ENCODE results near the gene YBX3. TPM values are rescaled to one million over a fixed set of nuclear protein-coding genes. Genes with fewer than 3 reads are reported as not detected.

Gene YBX3
- total RNA-seq, result 302 and 334 TPM in 2 replicates
- long read RNA-seq, partial matches to known transcripts, result 22 of 51 reads
- long read RNA-seq, other reads (novel, unspliced or antisense), result 25 of 51 reads

DNA sequence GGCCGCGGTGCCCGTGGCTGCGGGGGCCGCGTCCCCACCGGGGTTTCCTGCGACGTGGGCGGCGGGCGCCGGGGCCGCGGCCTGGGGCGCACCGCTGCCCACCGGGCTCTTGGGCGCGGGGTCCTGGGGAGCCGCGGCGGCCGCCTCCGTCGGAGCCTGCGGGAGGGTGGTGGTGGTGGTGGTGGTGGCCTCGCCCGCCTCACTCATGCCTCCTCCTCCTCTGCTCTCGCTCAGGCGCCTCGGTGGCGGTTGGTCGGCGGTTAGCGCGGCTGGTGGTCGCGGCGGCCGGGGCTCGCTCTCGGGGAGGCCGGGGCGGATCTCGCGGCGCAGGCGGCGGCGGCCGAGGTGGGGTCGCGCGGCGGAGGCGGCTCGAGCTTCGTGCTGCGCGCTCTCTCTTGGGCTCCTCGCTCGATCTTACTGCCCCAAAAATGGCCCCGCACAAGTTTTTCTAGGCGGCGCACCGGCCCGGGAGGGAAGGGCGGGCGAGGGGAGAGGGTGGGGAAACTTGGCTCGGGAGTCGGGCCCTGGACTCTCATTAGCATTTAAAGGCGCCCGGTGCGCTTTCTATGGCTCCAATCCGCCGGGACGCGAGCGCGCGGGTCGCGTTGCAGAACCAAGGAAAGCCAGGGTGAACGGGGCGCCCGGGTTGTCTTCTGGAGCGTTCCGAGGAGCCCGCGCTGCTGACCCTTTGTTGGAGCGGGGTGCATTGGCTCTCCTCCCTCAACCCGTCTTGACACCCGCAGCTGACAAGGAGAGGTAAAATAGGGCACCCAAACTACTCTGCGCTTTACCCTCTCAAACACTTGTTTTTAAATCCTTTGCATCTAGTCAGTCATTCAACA, at the start of gene YBX3:
Gene YBX3 (minus strand): TSS at position 419 of the 842 bp plus-strand sequence. CDS start 212 bp downstream, at position 207.
- Mint-ChIP-seq H3K27me3 (ENCODE audit: unreplicated experiment) (no peaks in the 10 kb centered on the region), H3K27ac (ENCODE audit: unreplicated experiment) (peak within 1 kb of the TSS; percentile 98), H3K9me3 (ENCODE audit: unreplicated experiment) (no peaks in the 10 kb centered on the region), H3K4me3 (ENCODE audit: unreplicated experiment) (peak within 1 kb of the TSS; percentile 94), H3K4me1 (ENCODE audit: unreplicated experiment) (peaks cover 49% of the 10 kb centered on the region), H3K36me3 (ENCODE audit: unreplicated experiment) (no peaks in the 10 kb centered on the region)
- TF ChIP-seq, protein P1, sequence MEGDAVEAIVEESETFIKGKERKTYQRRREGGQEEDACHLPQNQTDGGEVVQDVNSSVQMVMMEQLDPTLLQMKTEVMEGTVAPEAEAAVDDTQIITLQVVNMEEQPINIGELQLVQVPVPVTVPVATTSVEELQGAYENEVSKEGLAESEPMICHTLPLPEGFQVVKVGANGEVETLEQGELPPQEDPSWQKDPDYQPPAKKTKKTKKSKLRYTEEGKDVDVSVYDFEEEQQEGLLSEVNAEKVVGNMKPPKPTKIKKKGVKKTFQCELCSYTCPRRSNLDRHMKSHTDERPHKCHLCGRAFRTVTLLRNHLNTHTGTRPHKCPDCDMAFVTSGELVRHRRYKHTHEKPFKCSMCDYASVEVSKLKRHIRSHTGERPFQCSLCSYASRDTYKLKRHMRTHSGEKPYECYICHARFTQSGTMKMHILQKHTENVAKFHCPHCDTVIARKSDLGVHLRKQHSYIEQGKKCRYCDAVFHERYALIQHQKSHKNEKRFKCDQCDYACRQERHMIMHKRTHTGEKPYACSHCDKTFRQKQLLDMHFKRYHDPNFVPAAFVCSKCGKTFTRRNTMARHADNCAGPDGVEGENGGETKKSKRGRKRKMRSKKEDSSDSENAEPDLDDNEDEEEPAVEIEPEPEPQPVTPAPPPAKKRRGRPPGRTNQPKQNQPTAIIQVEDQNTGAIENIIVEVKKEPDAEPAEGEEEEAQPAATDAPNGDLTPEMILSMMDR (IDR thresholded peaks at IDR 0.05), result no peak
- DNase-seq (ENCODE audit: extremely low spot score, unreplicated experiment), result peak; percentile 92

DNA sequence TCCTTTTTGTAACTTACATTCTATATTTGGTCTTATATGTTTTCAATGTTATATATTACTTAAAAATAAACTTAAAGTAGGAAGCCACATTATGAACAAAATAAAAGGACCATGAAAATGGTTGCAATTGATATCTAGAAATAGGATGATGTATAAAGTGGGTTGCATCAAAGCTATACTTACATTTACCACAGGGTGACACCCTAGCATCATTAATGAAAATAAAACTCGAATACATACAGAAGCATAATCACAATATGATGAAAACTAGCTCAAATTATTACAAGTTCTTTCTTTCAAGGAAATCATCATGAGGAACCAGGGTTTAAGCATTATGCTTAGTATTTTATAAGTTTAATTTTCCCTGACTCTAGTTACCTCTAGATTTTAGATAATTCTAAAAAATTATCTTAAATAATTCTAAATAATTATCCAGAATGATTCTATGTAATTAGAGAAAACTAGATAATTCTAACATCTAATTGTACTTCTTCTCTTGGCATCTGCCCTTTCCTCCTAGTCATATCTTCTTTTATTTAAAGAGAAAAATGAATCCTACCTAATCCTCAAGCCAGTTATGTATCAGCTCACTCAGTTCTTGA, 48.1 kb upstream of the YBX3 start:
- no peak for DNase-seq (ENCODE audit: extremely low spot score, unreplicated experiment)
- Mint-ChIP-seq H3K4me3 (ENCODE audit: unreplicated experiment) (no peak overlapping the region), H3K27me3 (ENCODE audit: unreplicated experiment) (peaks cover 78% of the 10 kb centered on the region)

DNA sequence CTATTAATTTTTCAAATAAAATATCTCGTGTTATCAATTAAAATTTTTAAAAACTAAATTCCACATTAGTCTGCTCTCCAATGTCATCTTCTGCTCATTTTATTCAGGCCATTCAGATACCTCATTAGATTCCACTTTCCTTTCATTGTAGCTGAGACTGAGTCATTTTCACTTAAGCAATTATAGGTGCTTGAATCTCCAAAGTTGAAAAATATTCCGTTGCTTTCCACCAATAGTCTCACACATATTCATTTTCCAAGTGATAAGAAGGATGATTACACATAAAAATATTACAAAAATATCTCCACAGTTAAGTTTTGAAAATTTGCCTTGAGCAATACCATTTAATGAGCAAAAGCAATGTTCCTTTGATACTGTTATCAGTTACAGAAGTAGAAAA, 36.5 kb upstream of the YBX3 start:
- Mint-ChIP-seq H3K27me3 (ENCODE audit: unreplicated experiment) (peaks cover 61% of the 10 kb centered on the region), H3K4me1 (ENCODE audit: unreplicated experiment) (peaks cover 3% of the 10 kb centered on the region)
- TF ChIP-seq, protein P1 (IDR thresholded peaks at IDR 0.05), result no peak

More for the DNA sequence above, 48.1 kb upstream of the YBX3 start:
- TF ChIP-seq, protein P1 (IDR thresholded peaks at IDR 0.05), result peak; percentile 74
- H3K9me3 Mint-ChIP-seq (ENCODE audit: unreplicated experiment), result no peaks in the 10 kb centered on the region
- no peak overlapping the region for H3K27ac Mint-ChIP-seq (ENCODE audit: unreplicated experiment)
- H3K36me3 Mint-ChIP-seq (ENCODE audit: unreplicated experiment), result no peaks in the 10 kb centered on the region
- no peaks in the 10 kb centered on the region for H3K4me1 Mint-ChIP-seq (ENCODE audit: unreplicated experiment)

DNA sequence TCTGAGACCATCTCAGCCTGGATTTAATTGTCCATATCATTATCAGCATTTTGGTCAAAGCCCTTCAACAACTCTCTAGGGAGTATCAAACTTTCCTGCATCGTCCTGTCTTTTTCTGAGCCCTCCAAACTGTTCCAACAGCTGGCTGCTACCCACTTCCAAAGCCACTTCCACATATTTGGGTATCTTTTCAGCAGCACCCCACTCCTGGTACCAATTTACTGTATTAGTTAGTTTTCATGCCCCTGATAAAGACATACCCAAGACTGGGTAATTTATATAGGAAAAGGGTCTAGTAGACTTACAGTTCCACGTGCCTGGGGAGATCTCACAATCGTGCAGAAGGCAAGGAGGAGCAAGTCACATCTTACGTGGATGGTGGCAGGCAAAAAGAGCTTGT, 33.1 kb upstream of the YBX3 start:
- TF ChIP-seq, protein P1 (IDR thresholded peaks at IDR 0.05), result no peak
- no peak overlapping the region for H3K4me3 Mint-ChIP-seq (ENCODE audit: unreplicated experiment)
- peaks cover 5% of the 10 kb centered on the region for H3K4me1 Mint-ChIP-seq (ENCODE audit: unreplicated experiment)
- H3K9me3 Mint-ChIP-seq (ENCODE audit: unreplicated experiment), result peaks cover 12% of the 10 kb centered on the region
- no peak for DNase-seq (ENCODE audit: extremely low spot score, unreplicated experiment)
- no peak overlapping the region for H3K27ac Mint-ChIP-seq (ENCODE audit: unreplicated experiment)
- peaks cover 53% of the 10 kb centered on the region for H3K27me3 Mint-ChIP-seq (ENCODE audit: unreplicated experiment)
- H3K36me3 Mint-ChIP-seq (ENCODE audit: unreplicated experiment), result peaks cover 3% of the 10 kb centered on the region

More for the DNA sequence above, 36.5 kb upstream of the YBX3 start:
- H3K27ac Mint-ChIP-seq (ENCODE audit: unreplicated experiment), result no peak overlapping the region
- no peak for DNase-seq (ENCODE audit: extremely low spot score, unreplicated experiment)
- peaks cover 12% of the 10 kb centered on the region for H3K9me3 Mint-ChIP-seq (ENCODE audit: unreplicated experiment)
- no peak overlapping the region for H3K4me3 Mint-ChIP-seq (ENCODE audit: unreplicated experiment)
- peaks cover 3% of the 10 kb centered on the region for H3K36me3 Mint-ChIP-seq (ENCODE audit: unreplicated experiment)

DNA sequence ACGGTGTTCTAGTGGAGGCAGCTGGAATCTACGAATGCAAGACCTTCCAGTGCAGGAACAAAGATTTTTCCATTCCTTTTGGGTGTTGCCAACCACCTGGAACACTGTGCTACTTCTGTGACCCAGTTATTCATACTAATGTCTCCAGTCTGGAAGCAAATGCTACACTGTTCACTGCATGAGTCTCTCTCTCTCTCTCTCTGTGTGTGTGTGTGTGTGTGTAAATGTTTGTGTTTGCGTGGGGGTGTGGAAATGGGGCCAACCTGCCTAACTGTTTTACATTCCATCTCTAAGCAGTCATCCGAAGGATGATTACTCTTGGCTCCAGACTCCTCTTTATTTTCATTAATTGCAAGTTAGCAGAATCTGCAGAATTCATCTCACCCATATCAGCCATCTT, 29.9 kb upstream of the YBX3 start:
- H3K4me1 Mint-ChIP-seq (ENCODE audit: unreplicated experiment), result peaks cover 5% of the 10 kb centered on the region
- peaks cover 3% of the 10 kb centered on the region for H3K36me3 Mint-ChIP-seq (ENCODE audit: unreplicated experiment)
- H3K27ac Mint-ChIP-seq (ENCODE audit: unreplicated experiment), result no peak overlapping the region
- H3K27me3 Mint-ChIP-seq (ENCODE audit: unreplicated experiment), result peaks cover 24% of the 10 kb centered on the region
- no peak for DNase-seq (ENCODE audit: extremely low spot score, unreplicated experiment)
- H3K9me3 Mint-ChIP-seq (ENCODE audit: unreplicated experiment), result peaks cover 12% of the 10 kb centered on the region
- no peak overlapping the region for H3K4me3 Mint-ChIP-seq (ENCODE audit: unreplicated experiment)
- TF ChIP-seq, protein P1 (IDR thresholded peaks at IDR 0.05), result no peak

Data from osteocyte (in vitro differentiated cells).